Endodermal cell (in vitro differentiated cells): Measurements from ENCODE around the gene SCFD2. TPM values are rescaled to one million over a fixed set of nuclear protein-coding genes. Genes with fewer than 3 reads are reported as not detected.
"Not testable (repeated sequence)": the region's sequence is repeated elsewhere in the genome, so short reads cannot be mapped to it uniquely, and the experiment has no call there.

Experiments used
- DNase-seq: peaks from one replicate; pipeline ENCODE4 v3.0.0-alpha.2; 2017
- H3K27ac ChIP-seq: 2 replicates; pipeline ENCODE4 v1.5.1; 2013; ENCODE audit warnings: mild to moderate bottlenecking, low read depth, low read length, moderate library complexity
- H3K27me3 ChIP-seq: 2 replicates; pipeline ENCODE4 v1.6.1; 2013; ENCODE audit warnings: mild to moderate bottlenecking, low read length, moderate library complexity; ENCODE audit not compliant: insufficient read depth, control insufficient read depth, poor library complexity, severe bottlenecking
- H3K36me3 ChIP-seq: 2 replicates; pipeline ENCODE4 v1.7.0; 2013; ENCODE audit warnings: mild to moderate bottlenecking, low read length, moderate library complexity; ENCODE audit not compliant: control insufficient read depth, insufficient read depth
- H3K4me1 ChIP-seq: one replicate; pipeline ENCODE4 v1.7.0; 2013; ENCODE audit warnings: low read length; ENCODE audit not compliant: control insufficient read depth, insufficient read depth
- H3K4me3 ChIP-seq: 2 replicates; pipeline ENCODE4 v1.5.1; 2013; ENCODE audit warnings: mild to moderate bottlenecking, low read length, moderate library complexity
- H3K9ac ChIP-seq: 2 replicates; pipeline ENCODE4 v1.6.1; 2013; ENCODE audit warnings: mild to moderate bottlenecking, low read length, moderate library complexity; ENCODE audit not compliant: poor library complexity, severe bottlenecking; ENCODE audit errors: extremely low read depth
- H3K9me3 ChIP-seq: 2 replicates; pipeline ENCODE4 v1.6.1; 2013; ENCODE audit warnings: mild to moderate bottlenecking, low read length, moderate library complexity; ENCODE audit not compliant: control insufficient read depth
- H3K27ac Mint-ChIP-seq: 2 replicates; pipeline ENCODE4 v1.8.0; 2020; ENCODE audit warnings: mixed read lengths
- H3K27me3 Mint-ChIP-seq: 2 replicates; pipeline ENCODE4 v1.8.0; 2021; ENCODE audit warnings: mild to moderate bottlenecking, mixed read lengths; ENCODE audit not compliant: insufficient read depth
- H3K36me3 Mint-ChIP-seq: 2 replicates; pipeline ENCODE4 v1.8.0; 2020; ENCODE audit warnings: low read depth, mixed read lengths
- H3K4me1 Mint-ChIP-seq: 2 replicates; pipeline ENCODE4 v1.8.0; 2020; ENCODE audit warnings: mixed read lengths
- H3K4me3 Mint-ChIP-seq: 2 replicates; pipeline ENCODE4 v1.8.0; 2020; ENCODE audit warnings: mild to moderate bottlenecking, moderate library complexity, mixed read lengths
- H3K9me3 Mint-ChIP-seq: 2 replicates; pipeline ENCODE4 v1.8.0; 2020; ENCODE audit warnings: mild to moderate bottlenecking, mixed read lengths
- CTCF ChIP-seq: fragments of 200-600 bp; sonication (generic); conservative IDR thresholded peaks from 2 replicates; pipeline ENCODE4 v1.5.0; 2021; ENCODE audit warnings: antibody characterized with exemption, mild to moderate bottlenecking
- WGBS, 2 experiments: methylation state at CpG; one replicate each; pipeline versions ENCODE4 v1.1.5 to v1.1.7; 2013; ENCODE audit warnings: missing lambda C conversion rate in 2 of 2, mixed read lengths in 1 of 2; ENCODE audit not compliant: insufficient coverage in 1 of 2, insufficient read length in 1 of 2; 5-methylcytosine and 5-hydroxymethylcytosine counted together
- total RNA-seq, 2 donors: library from RNA; stranded (reverse); fragmentation: NEBNext Ultra II Directional in 1 of 2; extraction: Animal tissue kit (Norgen Biotek cat#: 25700) in 1 of 2; gene quantifications; 2 replicates in 1 of 2; 3 replicates in 1 of 2; pipeline ENCODE4 v1.2.1, GENCODE V29; 2021

The SCFD2 gene
- total RNA-seq, 2 donors from 2014 or later: 5.7 to 6.5 TPM

- Mint-ChIP-seq H3K9me3 (peaks cover 10% of the 10 kb centered on the region), H3K4me3 (no peak overlapping the region), H3K27ac (no peak overlapping the region), H3K27me3 (no peaks in the 10 kb centered on the region), H3K4me1 (no peaks in the 10 kb centered on the region), H3K36me3 (peaks cover 12% of the 10 kb centered on the region)
- no peaks in the 10 kb centered on the region for H3K27me3 ChIP-seq
- TF ChIP-seq CTCF: no peak
- DNase-seq: no peak
- no peaks in the 10 kb centered on the region for H3K4me1 ChIP-seq
- no peak overlapping the region for H3K4me3 ChIP-seq
- H3K36me3 ChIP-seq: no peaks in the 10 kb centered on the region
- H3K9me3 ChIP-seq: no peaks in the 10 kb centered on the region
- H3K9ac ChIP-seq: no peak overlapping the region
- H3K27ac ChIP-seq: no peak overlapping the region
- no CpG with 5 or more reads among the region's 1 CpG for WGBS, 2 experiments
These were observed 17.8 kb downstream of the SCFD2 start for GRCh38 chr4:53348046-53348445.

GRCh38 chr4:53346920-53347852 lies 18.7 kb downstream of the SCFD2 start:
- Mint-ChIP-seq H3K4me3 (no peak overlapping the region), H3K9me3 (peaks cover 10% of the 10 kb centered on the region), H3K36me3 (peaks cover 7% of the 10 kb centered on the region), H3K27ac (no peak overlapping the region), H3K27me3 (no peaks in the 10 kb centered on the region), H3K4me1 (no peaks in the 10 kb centered on the region)
- 82 to 93% methylated on average over 1 to 5 of the region's 5 CpGs for WGBS, 2 experiments
- Histone ChIP-seq H3K4me1 (no peaks in the 10 kb centered on the region), H3K9ac (no peak overlapping the region), H3K36me3 (no peaks in the 10 kb centered on the region), H3K4me3 (no peak overlapping the region), H3K9me3 (no peaks in the 10 kb centered on the region), H3K27ac (no peak overlapping the region), H3K27me3 (no peaks in the 10 kb centered on the region)
- DNase-seq: no peak
- no peak for TF ChIP-seq CTCF

- H3K27me3 Mint-ChIP-seq, H3K36me3 Mint-ChIP-seq, H3K36me3 ChIP-seq, DNase-seq, H3K9me3 ChIP-seq, H3K4me1 ChIP-seq, H3K4me3 Mint-ChIP-seq, H3K9ac ChIP-seq, H3K27me3 ChIP-seq, H3K27ac Mint-ChIP-seq, H3K27ac ChIP-seq, H3K4me1 Mint-ChIP-seq, H3K4me3 ChIP-seq: not testable (repeated sequence)
- WGBS, 2 experiments: 98% methylated on average over 2 of the region's 2 CpGs; no CpG with 5 or more reads in 1 of the 2 experiments
- peaks cover 10% of the 10 kb centered on the region for H3K9me3 Mint-ChIP-seq
These were observed 19.5 kb downstream of the SCFD2 start for GRCh38 chr4:53346392-53346791.

- 90 to 96% methylated on average over 10 to 12 of the region's 12 CpGs for WGBS, 2 experiments
- not testable (repeated sequence) for H3K9ac ChIP-seq, H3K27ac Mint-ChIP-seq, H3K4me1 Mint-ChIP-seq, H3K27me3 ChIP-seq, H3K27ac ChIP-seq, H3K27me3 Mint-ChIP-seq, H3K4me3 Mint-ChIP-seq, H3K4me3 ChIP-seq, H3K36me3 ChIP-seq, H3K9me3 ChIP-seq, DNase-seq, H3K36me3 Mint-ChIP-seq, H3K4me1 ChIP-seq
- peaks cover 15% of the 10 kb centered on the region for H3K9me3 Mint-ChIP-seq
These were observed 25.7 kb downstream of the SCFD2 start for GRCh38 chr4:53340145-53340544.

GRCh38 chr4:53334916-53335315 lies 30.9 kb downstream of the SCFD2 start:
- H3K9me3 ChIP-seq, H3K4me3 ChIP-seq, H3K4me1 ChIP-seq, H3K27ac Mint-ChIP-seq, H3K9ac ChIP-seq, H3K4me3 Mint-ChIP-seq, H3K27me3 Mint-ChIP-seq, H3K36me3 Mint-ChIP-seq, DNase-seq, H3K27ac ChIP-seq, H3K36me3 ChIP-seq, H3K4me1 Mint-ChIP-seq, H3K27me3 ChIP-seq: not testable (repeated sequence)
- 93% methylated on average over 6 of the region's 6 CpGs; no CpG with 5 or more reads in 1 of the 2 experiments for WGBS, 2 experiments
- H3K9me3 Mint-ChIP-seq: peaks cover 11% of the 10 kb centered on the region
